PC-9 (cell line): ENCODE results near the gene NDC1. TPM values are rescaled to one million over a fixed set of nuclear protein-coding genes. Genes with fewer than 3 reads are reported as not detected.

Experiments
- BruUV-seq: library from RNA; stranded (reverse); fragments of 400-500 nt; replicated peaks from 2 replicates; lab custom pipeline; 2021; lab: Mats Ljungman, UMichigan
- CTCF ChIA-PET: fragments of 300-600 bp; sonication (Branson Sonifier 250); formaldehyde crosslinking; loops from one replicate; lab custom pipeline; 2022; ENCODE audit warnings: antibody characterized with exemption; lab: Charles Lee
- POLR2A ChIA-PET: fragments of 300-600 bp; sonication (Branson Sonifier 250); formaldehyde crosslinking; loops from one replicate; lab custom pipeline; 2022; ENCODE audit warnings: antibody characterized with exemption; ENCODE audit not compliant: unreplicated experiment; lab: Charles Lee
- DNase-seq, 2 experiments: peaks; one replicate each; pipeline versions ENCODE4 v3.0.0 to v3.0.0-alpha.2; 2015 to 2022; ENCODE audit warnings: mixed read lengths in 1 of 2
- H2AFZ ChIP-seq: fragments of 200-600 bp; sonication (generic); 2 replicates; pipeline ENCODE4 v1.8.1; 2017; ENCODE audit warnings: antibody characterized with exemption
- H3F3A ChIP-seq: fragments of 200-600 bp; sonication (generic); 2 replicates; pipeline ENCODE4 v1.8.1; 2017; ENCODE audit warnings: antibody characterized with exemption, mild to moderate bottlenecking, low read depth; ENCODE audit not compliant: insufficient read depth
- H3K27ac ChIP-seq: fragments of 200-600 bp; sonication (generic); 2 replicates; pipeline ENCODE4 v1.6.1; 2016; ENCODE audit warnings: mixed run types
- H3K27me3 ChIP-seq: fragments of 200-600 bp; sonication (generic); 2 replicates; pipeline ENCODE4 v1.6.1; 2016; ENCODE audit warnings: low read depth, mixed run types; ENCODE audit not compliant: insufficient read depth
- H3K36me3 ChIP-seq: fragments of 200-600 bp; sonication (generic); 2 replicates; pipeline ENCODE4 v1.6.1; 2016; ENCODE audit warnings: low read depth, mixed run types
- H3K4me1 ChIP-seq: fragments of 200-600 bp; sonication (generic); replicated peaks from 2 replicates; pipeline ENCODE4 v1.6.1; 2016; ENCODE audit warnings: mixed run types; ENCODE audit not compliant: insufficient read depth
- H3K4me2 ChIP-seq: fragments of 200-600 bp; sonication (generic); 2 replicates; pipeline ENCODE4 v1.6.1; 2017; ENCODE audit warnings: mixed run types
- H3K4me3 ChIP-seq: fragments of 200-600 bp; sonication (generic); 2 replicates; pipeline ENCODE4 v1.6.1; 2016; ENCODE audit warnings: mixed run types
- H3K79me2 ChIP-seq: fragments of 200-600 bp; sonication (generic); 2 replicates; pipeline ENCODE4 v1.6.1; 2017; ENCODE audit warnings: low read depth, mixed run types
- H3K9me2 ChIP-seq: fragments of 200-600 bp; sonication (generic); 2 replicates; pipeline ENCODE4 v1.8.1; 2017; ENCODE audit warnings: mild to moderate bottlenecking; ENCODE audit not compliant: insufficient read depth
- H3K9me3 ChIP-seq: fragments of 200-600 bp; sonication (generic); 2 replicates; pipeline ENCODE4 v1.8.1; 2016; ENCODE audit warnings: low read depth; ENCODE audit not compliant: insufficient read depth
- H4K20me1 ChIP-seq: fragments of 200-600 bp; sonication (generic); 2 replicates; pipeline ENCODE4 v1.8.1; 2017; ENCODE audit not compliant: insufficient read depth
- CTCF ChIP-seq: fragments of 200-600 bp; sonication (generic); conservative IDR thresholded peaks from 2 replicates; pipeline ENCODE4 v1.6.1; 2017; ENCODE audit warnings: mixed run types, antibody characterized with exemption, mild to moderate bottlenecking, moderate library complexity
- EZH2 ChIP-seq: fragments of 200-600 bp; sonication (generic); IDR thresholded peaks from 2 replicates; pipeline ENCODE4 v1.8.0; 2017; ENCODE audit warnings: antibody characterized with exemption, low read depth
- intact Hi-C: fragments of 100-400 bp; cut with micrococcal nuclease; formaldehyde crosslinking; loops from one replicate; pipeline ENCODE4 v1.10.0; 2022; ENCODE audit not compliant: unreplicated experiment
- total RNA-seq: library from RNA; stranded (reverse); gene quantifications from 2 replicates; pipeline ENCODE4 v1.2.3, GENCODE V29; 2021

Gene NDC1
- total RNA-seq, 1 experiment from 2014 or later, result 47.6 TPM

- POLR2A ChIA-PET, result no interaction called here
- no TSS peak for BruUV-seq
Measured at GRCh38 chr1:53804791-53805505, 33.1 kb downstream of the NDC1 start.

GRCh38 chr1:53804181-53804580, 33.9 kb downstream of the NDC1 start:
- Histone ChIP-seq H3K4me2 (no peak overlapping the region), H3K36me3 (peaks cover 20% of the 10 kb centered on the region; the same call in 1 of the 2 replicates), H3F3A (peaks cover 6% of the 10 kb centered on the region; the same call in 1 of the 2 replicates), H3K9me3 (no peaks in the 10 kb centered on the region), H3K4me3 (no peak overlapping the region), H3K27ac (no peak overlapping the region), H4K20me1 (no peaks in the 10 kb centered on the region; the same call in 1 of the 2 replicates), H3K79me2 (no peaks in the 10 kb centered on the region; the same call in 1 of the 2 replicates), H2AFZ (no peak overlapping the region), H3K27me3 (no peaks in the 10 kb centered on the region), H3K4me1 (peaks cover 10% of the 10 kb centered on the region), H3K9me2 (no peaks in the 10 kb centered on the region)
- no peak for DNase-seq
- no peak for TF ChIP-seq EZH2
- no peak for TF ChIP-seq CTCF
- intact Hi-C loops, result no loop called here
- POLR2A ChIA-PET, result interaction anchor here (0.6 kb wide), 1 partner anchor 140 kb away, joined by 6 read pairs; no protein-coding TSS in a partner anchor
- no TSS peak for BruUV-seq
- CTCF ChIA-PET, result no interaction called here

More at GRCh38 chr1:53804791-53805505, 33.1 kb downstream of the NDC1 start:
- Histone ChIP-seq H3K9me2 (no peaks in the 10 kb centered on the region), H3K36me3 (peaks cover 20% of the 10 kb centered on the region; the same call in 1 of the 2 replicates), H3K4me1 (peaks cover 18% of the 10 kb centered on the region), H4K20me1 (no peaks in the 10 kb centered on the region; the same call in 1 of the 2 replicates), H3K27me3 (no peaks in the 10 kb centered on the region), H3K4me2 (no peak overlapping the region), H2AFZ (no peak overlapping the region), H3K79me2 (peaks cover 2% of the 10 kb centered on the region; the same call in 1 of the 2 replicates), H3K27ac (no peak overlapping the region), H3K4me3 (no peak overlapping the region), H3F3A (peaks cover 10% of the 10 kb centered on the region; the same call in 1 of the 2 replicates), H3K9me3 (no peaks in the 10 kb centered on the region)
- intact Hi-C loops, result no loop called here
- CTCF ChIA-PET, result interaction anchor here (0.7 kb wide), 1 partner anchor 21 kb away, joined by 3 read pairs; no protein-coding TSS in a partner anchor
- TF ChIP-seq CTCF (no peak), EZH2 (no peak)
- no peak for DNase-seq

GRCh38 chr1:53800621-53801020, 37.5 kb downstream of the NDC1 start:
- H3K4me2 ChIP-seq, result no peak overlapping the region
- H3K4me3 ChIP-seq, result no peak overlapping the region
- intact Hi-C loops, result no loop called here
- H3K36me3 ChIP-seq, result peaks cover 28% of the 10 kb centered on the region
- no peaks in the 10 kb centered on the region for H3K4me1 ChIP-seq
- H3K9me2 ChIP-seq, result no peaks in the 10 kb centered on the region
- no peak overlapping the region for H3K27ac ChIP-seq
- H3F3A ChIP-seq, result peaks cover 6% of the 10 kb centered on the region; the same call in 1 of the 2 replicates
- CTCF ChIA-PET, result no interaction called here
- H3K79me2 ChIP-seq, result no peaks in the 10 kb centered on the region
- H2AFZ ChIP-seq, result no peak overlapping the region
- POLR2A ChIA-PET, result no interaction called here
- H3K9me3 ChIP-seq, result no peaks in the 10 kb centered on the region
- TF ChIP-seq EZH2 (no peak), CTCF (no peak)
- BruUV-seq, result no TSS peak
- DNase-seq, result no peak
- no peaks in the 10 kb centered on the region for H3K27me3 ChIP-seq
- no peaks in the 10 kb centered on the region for H4K20me1 ChIP-seq
